Measurements from ENCODE around the gene RALGAPA1.
A peak's percentile ranks its signal among the peaks of the same experiment; 100 is the strongest.
"Not testable (repeated sequence)": the region's sequence is repeated elsewhere in the genome, so short reads cannot be mapped to it uniquely, and the experiment has no call there.

Gene RALGAPA1

DNA sequence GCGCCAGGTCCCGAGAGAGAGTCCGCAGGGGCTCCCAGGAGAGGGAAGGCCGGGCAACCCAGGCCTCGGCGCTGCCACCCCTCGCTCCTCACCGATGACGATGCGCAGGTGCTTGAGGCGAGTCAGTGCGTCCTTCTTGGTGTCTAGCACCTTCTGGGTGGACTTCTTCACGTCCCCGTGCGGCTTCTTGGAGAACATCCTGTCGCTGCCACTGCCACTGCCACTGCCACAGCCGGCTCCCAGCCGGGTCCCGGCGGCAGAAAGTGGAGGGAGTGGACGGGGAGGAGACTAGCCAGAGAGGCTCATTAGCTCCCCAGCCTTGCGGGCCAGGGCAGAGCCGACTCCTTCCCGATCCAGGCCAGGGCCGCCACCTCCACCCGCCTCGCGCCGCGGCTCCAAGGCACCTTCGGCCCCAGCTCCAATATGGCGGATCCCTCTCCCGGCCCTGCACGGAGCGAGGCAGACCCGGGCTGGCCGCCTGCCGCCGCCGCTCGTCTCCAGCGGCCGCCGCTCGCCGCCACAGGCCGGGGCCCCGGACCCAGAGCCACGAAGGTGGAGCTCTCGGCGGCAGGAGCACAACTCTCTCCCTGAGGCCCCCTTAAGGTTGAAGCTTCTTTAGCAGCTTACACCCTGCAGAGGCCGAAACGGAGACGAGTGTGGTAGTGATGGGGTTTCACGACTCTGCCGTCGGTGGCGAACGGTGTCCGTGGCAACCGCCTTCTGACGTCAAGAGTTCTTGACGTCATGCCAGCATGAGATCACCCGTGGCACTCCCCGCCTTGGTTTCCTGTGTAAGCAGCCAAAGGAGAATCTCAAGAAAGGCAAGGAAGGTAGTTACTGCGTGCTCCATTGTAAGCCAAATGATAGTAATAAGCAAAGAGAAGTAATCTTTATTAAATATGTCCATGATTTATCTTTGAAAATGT is at the start of gene RALGAPA1:
Gene RALGAPA1 (minus strand): TSS at position 658 of the 926 bp plus-strand sequence. CDS start 460 bp downstream, at position 198.
- TF ChIP-seq CTCF (IDR thresholded peaks at IDR 0.05; ENCODE audit: low read length): peak; percentile 40; the same call in 1 of the 2 replicates

GRCh38 chr14:35858521-35859209 is 49.6 kb upstream of the RALGAPA1 start:
- Histone ChIP-seq H3K9me3 (ENCODE audit: low read length) (no peaks in the 10 kb centered on the region), H3K4me2 (ENCODE audit: low read length) (no peak overlapping the region), H3K27me3 (ENCODE audit: insufficient read depth, low read length) (no peaks in the 10 kb centered on the region), H2AFZ (ENCODE audit: low read length) (no peak overlapping the region), H3K4me1 (ENCODE audit: insufficient read depth, low read length, severe bottlenecking) (peaks cover 27% of the 10 kb centered on the region), H3K79me2 (ENCODE audit: insufficient read depth, low read length) (no peaks in the 10 kb centered on the region), H3K36me3 (ENCODE audit: insufficient read depth, low read length) (peaks cover 7% of the 10 kb centered on the region; the same call in 1 of the 2 replicates), H3K4me3 (ENCODE audit: low read depth, low read length, poor library complexity, severe bottlenecking) (no peak overlapping the region), H4K20me1 (ENCODE audit: insufficient read depth, low read length) (no peaks in the 10 kb centered on the region), H3K9me2 (ENCODE audit: low read depth, low read length) (no peaks in the 10 kb centered on the region), H3K9ac (ENCODE audit: low read length) (no peak overlapping the region), H3K27ac (ENCODE audit: low read depth, low read length, poor library complexity, severe bottlenecking) (no peak overlapping the region), H3F3A (ENCODE audit: insufficient read depth, low read length) (no peaks in the 10 kb centered on the region)
- TF ChIP-seq CTCF (IDR thresholded peaks at IDR 0.05; ENCODE audit: low read length) (no peak), EZH2 (IDR thresholded peaks at IDR 0.05; ENCODE audit: borderline replicate concordance, low read length) (no peak)

More for the DNA sequence above, at the start of gene RALGAPA1:
- not testable (repeated sequence) for H3K9me2 ChIP-seq (ENCODE audit: low read depth, low read length); H3K27me3 ChIP-seq (ENCODE audit: insufficient read depth, low read length); H4K20me1 ChIP-seq (ENCODE audit: insufficient read depth, low read length); H3K36me3 ChIP-seq (ENCODE audit: insufficient read depth, low read length); H3F3A ChIP-seq (ENCODE audit: insufficient read depth, low read length); H3K9me3 ChIP-seq (ENCODE audit: low read length)
- peak within 1 kb of the TSS; percentile 78 for H3K9ac ChIP-seq (ENCODE audit: low read length)
- H3K4me1 ChIP-seq (ENCODE audit: insufficient read depth, low read length, severe bottlenecking): peaks cover 18% of the 10 kb centered on the region
- H3K79me2 ChIP-seq (ENCODE audit: insufficient read depth, low read length): peaks cover 18% of the 10 kb centered on the region; the same call in 1 of the 2 replicates
- peak within 1 kb of the TSS; percentile 85 for H3K27ac ChIP-seq (ENCODE audit: low read depth, low read length, poor library complexity, severe bottlenecking)
- 0 out of 2 replicates have a peak within 1 kb of the TSS, but pooled peaks have one; percentile 68 for H2AFZ ChIP-seq (ENCODE audit: low read length)
- H3K4me3 ChIP-seq (ENCODE audit: low read depth, low read length, poor library complexity, severe bottlenecking): peak within 1 kb of the TSS; percentile 82
- H3K4me2 ChIP-seq (ENCODE audit: low read length): peak within 1 kb of the TSS; percentile 93

- H3K79me2 ChIP-seq (ENCODE audit: insufficient read depth, low read length): no peaks in the 10 kb centered on the region
- no peaks in the 10 kb centered on the region for H4K20me1 ChIP-seq (ENCODE audit: insufficient read depth, low read length)
- no peaks in the 10 kb centered on the region for H3F3A ChIP-seq (ENCODE audit: insufficient read depth, low read length)
- H3K9me2 ChIP-seq (ENCODE audit: low read depth, low read length): no peaks in the 10 kb centered on the region
- peaks cover 22% of the 10 kb centered on the region for H3K4me1 ChIP-seq (ENCODE audit: insufficient read depth, low read length, severe bottlenecking)
- H3K4me2 ChIP-seq (ENCODE audit: low read length): peak overlapping the region; percentile 28; the same call in 1 of the 2 replicates
- H3K9ac ChIP-seq (ENCODE audit: low read length): no peak overlapping the region
- TF ChIP-seq CTCF (IDR thresholded peaks at IDR 0.05; ENCODE audit: low read length): no peak; the same call in 1 of the 2 replicates
- TF ChIP-seq EZH2 (IDR thresholded peaks at IDR 0.05; ENCODE audit: borderline replicate concordance, low read length): no peak
- H3K27me3 ChIP-seq (ENCODE audit: insufficient read depth, low read length): no peaks in the 10 kb centered on the region
- peaks cover 14% of the 10 kb centered on the region for H3K36me3 ChIP-seq (ENCODE audit: insufficient read depth, low read length)
- H2AFZ ChIP-seq (ENCODE audit: low read length): no peak overlapping the region
- H3K27ac ChIP-seq (ENCODE audit: low read depth, low read length, poor library complexity, severe bottlenecking): peak overlapping the region; percentile 54
- no peak overlapping the region for H3K4me3 ChIP-seq (ENCODE audit: low read depth, low read length, poor library complexity, severe bottlenecking)
- peaks cover 9% of the 10 kb centered on the region for H3K9me3 ChIP-seq (ENCODE audit: low read length)
Observed at GRCh38 chr14:35855876-35856481, 46.9 kb upstream of the RALGAPA1 start.
